SK-N-MC (cell line): ENCODE data around the gene CLEC4D.

Source experiments
- EZH2 ChIP-seq: fragments of 200-600 bp; sonication (generic); IDR thresholded peaks from one replicate; pipeline ENCODE4 v1.6.1; 2017; ENCODE audit warnings: antibody characterized with exemption
- POLR2AphosphoS5 ChIP-seq: IDR thresholded peaks from 2 replicates; pipeline ENCODE4 v1.6.1; 2012; ENCODE audit warnings: mild to moderate bottlenecking, low read depth, low read length, borderline replicate concordance

GRCh38 chr12:8541562-8541961 is 28.3 kb downstream of the CLEC4D start:
- TF ChIP-seq EZH2 (no peak), POLR2AphosphoS5 (no peak)
